SK-N-SH (cell line): Measurements from ENCODE around the gene COL4A2. TPM values are rescaled to one million over a fixed set of nuclear protein-coding genes. Genes with fewer than 3 reads are reported as not detected.

Experiments used
- CTCF ChIA-PET: fragments of 300-600, 350-600 bp; formaldehyde crosslinking; extraction: SDS; loops from one replicate; lab custom pipeline; 2021; lab: Yijun Ruan, JAX
- POLR2A ChIA-PET: fragments of 350-600 bp; sonication (Branson Sonifier 250); formaldehyde crosslinking; extraction: SDS; loops from one replicate; lab custom pipeline; 2020; ENCODE audit warnings: antibody characterized with exemption, inconsistent platforms; lab: Yijun Ruan, JAX
- DNase-seq: peaks from one replicate; pipeline ENCODE4 v3.0.0; 2012
- H2AFZ ChIP-seq: fragments of 200-600 bp; sonication (generic); 2 replicates; pipeline ENCODE4 v1.8.1; 2016; ENCODE audit warnings: antibody characterized with exemption, mild to moderate bottlenecking, low read depth
- H3F3A ChIP-seq: fragments of 200-600 bp; sonication (generic); replicated peaks from 2 replicates; pipeline ENCODE3; 2016; ENCODE audit warnings: antibody characterized with exemption, mild to moderate bottlenecking; ENCODE audit not compliant: insufficient read depth
- H3K27ac ChIP-seq, 2 experiments: fragments of 200-500 bp in 1 of 2; fragments of 200-600 bp in 1 of 2; sonication (Bioruptor generic) in 1 of 2; sonication (generic), shearing (Covaris generic) in 1 of 2; 2 replicates each; pipeline versions ENCODE4 v1.5.1 to v1.6.1; 2014 to 2016; ENCODE audit warnings: low read depth in 2 of 2, inconsistent platforms in 1 of 2, low read length in 1 of 2, mild to moderate bottlenecking in 1 of 2, mixed read lengths in 1 of 2
- H3K27me3 ChIP-seq: fragments of 200-600 bp; sonication (generic), shearing (Covaris generic); 2 replicates; pipeline ENCODE4 v1.6.1; 2016; ENCODE audit warnings: mixed run types; ENCODE audit not compliant: insufficient read depth
- H3K36me3 ChIP-seq, 2 experiments: fragments of 200-500 bp in 1 of 2; fragments of 200-600 bp in 1 of 2; sonication (Bioruptor generic) in 1 of 2; sonication (generic) in 1 of 2; replicated peaks in 1 of 2; 2 replicates each; pipeline versions ENCODE3 to v1.5.1; 2014 to 2016; ENCODE audit warnings: low read length in 1 of 2, mild to moderate bottlenecking in 1 of 2; ENCODE audit not compliant: insufficient read depth in 2 of 2, control insufficient read depth in 1 of 2
- H3K4me1 ChIP-seq, 2 experiments: fragments of 200-500 bp in 1 of 2; fragments of 200-600 bp in 1 of 2; sonication (Bioruptor generic) in 1 of 2; sonication (generic), shearing (Covaris generic) in 1 of 2; 2 replicates each; pipeline versions ENCODE4 v1.5.1 to v1.6.1; 2014 to 2016; ENCODE audit warnings: low read depth in 1 of 2, low read length in 1 of 2, mixed run types in 1 of 2; ENCODE audit not compliant: insufficient read depth in 2 of 2, control insufficient read depth in 1 of 2
- H3K4me2 ChIP-seq: fragments of 200-600 bp; sonication (generic), shearing (Covaris generic); 2 replicates; pipeline ENCODE4 v1.6.1; 2017; ENCODE audit warnings: mixed run types
- H3K4me3 ChIP-seq, 2 experiments: fragments of 200-500 bp in 1 of 2; fragments of 200-600 bp in 1 of 2; sonication (Bioruptor generic) in 1 of 2; sonication (generic), shearing (Covaris generic) in 1 of 2; 2 replicates each; pipeline versions ENCODE4 v1.5.1 to v1.8.1; 2014 to 2016; ENCODE audit warnings: low read depth in 2 of 2, inconsistent platforms in 1 of 2, low read length in 1 of 2, mild to moderate bottlenecking in 1 of 2, mixed read lengths in 1 of 2, moderate library complexity in 1 of 2
- H3K79me2 ChIP-seq: fragments of 200-600 bp; sonication (generic); 2 replicates; pipeline ENCODE4 v1.8.1; 2017; ENCODE audit warnings: mild to moderate bottlenecking; ENCODE audit not compliant: insufficient read depth
- H3K9ac ChIP-seq: fragments of 200-600 bp; sonication (generic); 2 replicates; pipeline ENCODE4 v1.6.1; 2017; ENCODE audit warnings: mixed run types
- H3K9me2 ChIP-seq: fragments of 200-600 bp; sonication (generic); 2 replicates; pipeline ENCODE4 v1.6.1; 2017; ENCODE audit warnings: mixed run types
- H3K9me3 ChIP-seq: fragments of 200-600 bp; sonication (generic); 2 replicates; pipeline ENCODE4 v1.6.1; 2017; ENCODE audit warnings: mixed run types, mild to moderate bottlenecking, moderate library complexity
- H4K20me1 ChIP-seq: fragments of 200-600 bp; sonication (generic); 2 replicates; pipeline ENCODE4 v1.6.1; 2017; ENCODE audit warnings: mild to moderate bottlenecking, mixed run types; ENCODE audit not compliant: insufficient read depth
- FOSL2 ChIP-seq: IDR thresholded peaks from 2 replicates; pipeline ENCODE4 v1.4.0; 2012; ENCODE audit warnings: low read depth, mild to moderate bottlenecking, moderate library complexity, borderline replicate concordance
- GATA2 ChIP-seq: sonication (generic); formaldehyde crosslinking; IDR thresholded peaks from 2 replicates; pipeline ENCODE4 v1.5.0; 2020; ENCODE audit warnings: mild to moderate bottlenecking, missing genetic modification reagents
- IRF3 ChIP-seq: fragments of 150-350 bp; IDR thresholded peaks from 2 replicates; pipeline ENCODE4 v1.6.1; 2016; ENCODE audit warnings: mild to moderate bottlenecking, low read depth, low read length
- PBX3 ChIP-seq: IDR thresholded peaks from 2 replicates; pipeline ENCODE4; 2012
- RCOR1 ChIP-seq: fragments of 150-350 bp; IDR thresholded peaks from 2 replicates; pipeline ENCODE4 v1.6.1; 2017; ENCODE audit warnings: antibody characterized with exemption, low read length
- REST ChIP-seq: IDR thresholded peaks from 2 replicates; pipeline ENCODE4 v1.6.1; 2012; ENCODE audit warnings: mild to moderate bottlenecking, low read depth, low read length, moderate library complexity
- SMC3 ChIP-seq: IDR thresholded peaks from 2 replicates; pipeline ENCODE4 v1.6.1; 2012; ENCODE audit warnings: low read depth, low read length, improper control_type of control experiment
- TCF12 ChIP-seq: IDR thresholded peaks from 2 replicates; pipeline ENCODE4 v1.4.0; 2012
- WGBS: methylation state at CpG from one replicate; pipeline ENCODE4 v1.1.6; 2017; ENCODE audit warnings: low lambda C conversion rate; 5-methylcytosine and 5-hydroxymethylcytosine counted together
- polyA plus RNA-seq, 3 experiments: library from polyadenylated mRNA; depleted of rRNA; stranded (reverse); fragments of >200 nt; gene quantifications; 2 replicates each; pipeline ENCODE4 v1.2.3, GENCODE V29; 2012

Gene COL4A2
- polyA plus RNA-seq, 1 of the 3 experiments (the other 2 are of a cell fraction), result 137 TPM

- TF ChIP-seq PBX3, result no peak
These were observed 70.2 kb downstream of the COL4A2 start (continued) for GRCh38 chr13:110377178-110377825.

- WGBS, result 93% methylated on average over 5 of the region's 5 CpGs
- H2AFZ ChIP-seq, result no peak overlapping the region
- ChIA-PET CTCF (interaction anchor here (0.9 to 1.4 kb wide), 3 partner anchors 34 to 78 kb away, joined by 3 to 4 read pairs (median 3); no protein-coding TSS in a partner anchor), POLR2A (no interaction called here)
- H3K9me2 ChIP-seq, result no peaks in the 10 kb centered on the region
- H3K36me3 ChIP-seq, result no peaks in the 10 kb centered on the region
- H3K4me1 ChIP-seq, result peaks cover 12 to 35% of the 10 kb centered on the region in 2 experiments
- peaks cover 84% of the 10 kb centered on the region for H3K79me2 ChIP-seq
- no peak for DNase-seq
- no peak for TF ChIP-seq TCF12
- TF ChIP-seq SMC3, result no peak
- TF ChIP-seq GATA2, result no peak
- no peak overlapping the region for H3K4me2 ChIP-seq
- H3K27me3 ChIP-seq, result no peaks in the 10 kb centered on the region
- H3K27ac ChIP-seq, result no peak overlapping the region
- peaks cover 18% of the 10 kb centered on the region for H3F3A ChIP-seq
- no peaks in the 10 kb centered on the region for H3K9me3 ChIP-seq
- no peak overlapping the region for H3K4me3 ChIP-seq
- H3K9ac ChIP-seq, result no peak overlapping the region
- no peaks in the 10 kb centered on the region for H4K20me1 ChIP-seq
These were observed 70.7 kb downstream of the COL4A2 start for GRCh38 chr13:110377826-110378201.

GRCh38 chr13:110379358-110379757, 72.3 kb downstream of the COL4A2 start:
- ChIA-PET POLR2A (no interaction called here), CTCF (interaction anchor here (0.8 to 1.6 kb wide), 4 partner anchors 11 to 132 kb away, joined by 3 to 4 read pairs (median 4); no protein-coding TSS in a partner anchor)
- Histone ChIP-seq H3K79me2 (peaks cover 80% of the 10 kb centered on the region; the same call in 1 of the 2 replicates), H3K9me3 (no peaks in the 10 kb centered on the region), H3K27me3 (no peaks in the 10 kb centered on the region), H3K27ac (no peak overlapping the region; a peak in 1 of 4 replicates), H3F3A (peaks cover 18% of the 10 kb centered on the region), H3K9ac (no peak overlapping the region), H3K36me3 (peaks cover 0 to 6% of the 10 kb centered on the region in 2 experiments), H3K4me3 (no peak overlapping the region), H4K20me1 (no peaks in the 10 kb centered on the region), H3K4me2 (0 out of 2 replicates have a peak overlapping the region, but pooled peaks have one; percentile 6), H2AFZ (no peak overlapping the region), H3K9me2 (no peaks in the 10 kb centered on the region), H3K4me1 (peaks cover 9 to 23% of the 10 kb centered on the region in 2 experiments; a peak in 3 of 4 replicates)
- no peak for TF ChIP-seq RCOR1
- no peak for TF ChIP-seq FOSL2
- no peak for TF ChIP-seq IRF3
- TF ChIP-seq REST, result no peak
- 93% methylated on average over 7 of the region's 9 CpGs for WGBS
- no peak for DNase-seq
